ENCODE measurements around the gene CCDC57.
"Not testable (repeated sequence)": the region's sequence is repeated elsewhere in the genome, so short reads cannot be mapped to it uniquely, and the experiment has no call there.

Gene CCDC57

GRCh38 chr17:82151106-82151957, 61.3 kb downstream of the CCDC57 start:
- H3K4me3 ChIP-seq (ENCODE audit: low read depth in 1 of 2, low read length in 2 of 2): no peak overlapping the region
- no peaks in the 10 kb centered on the region for H3K4me1 ChIP-seq (ENCODE audit: control insufficient read depth in 1 of 2, insufficient read depth in 2 of 2, low read length in 2 of 2)
- peaks cover 0 to 20% of the 10 kb centered on the region in 2 donors for H3K36me3 ChIP-seq (ENCODE audit: control insufficient read depth in 1 of 2, insufficient read depth in 2 of 2, low read length in 2 of 2)
- H3K27me3 ChIP-seq (ENCODE audit: low read depth, low read length): no peaks in the 10 kb centered on the region
- no peaks in the 10 kb centered on the region for H3K9me3 ChIP-seq (ENCODE audit: control insufficient read depth in 1 of 2, low read length in 2 of 2)
- H3K27ac ChIP-seq (ENCODE audit: low read length): no peak overlapping the region

GRCh38 chr17:82149401-82150099, 63.1 kb downstream of the CCDC57 start:
- Histone ChIP-seq H3K36me3 (ENCODE audit: control insufficient read depth in 1 of 2, insufficient read depth in 2 of 2, low read length in 2 of 2) (peaks cover 0 to 8% of the 10 kb centered on the region in 2 donors), H3K4me3 (ENCODE audit: low read depth in 1 of 2, low read length in 2 of 2) (no peak overlapping the region)

GRCh38 chr17:82148997-82149396, 63.6 kb downstream of the CCDC57 start:
- H3K27ac ChIP-seq (ENCODE audit: low read length): no peak overlapping the region
- H3K9me3 ChIP-seq (ENCODE audit: control insufficient read depth in 1 of 2, low read length in 2 of 2): no peaks in the 10 kb centered on the region
- peaks cover 0 to 5% of the 10 kb centered on the region in 2 donors for H3K36me3 ChIP-seq (ENCODE audit: control insufficient read depth in 1 of 2, insufficient read depth in 2 of 2, low read length in 2 of 2)
- no peaks in the 10 kb centered on the region for H3K27me3 ChIP-seq (ENCODE audit: low read depth, low read length)
- H3K4me1 ChIP-seq (ENCODE audit: control insufficient read depth in 1 of 2, insufficient read depth in 2 of 2, low read length in 2 of 2): no peaks in the 10 kb centered on the region
- H3K4me3 ChIP-seq (ENCODE audit: low read depth in 1 of 2, low read length in 2 of 2): no peak overlapping the region

More at GRCh38 chr17:82149401-82150099, 63.1 kb downstream of the CCDC57 start:
- Histone ChIP-seq H3K4me1 (ENCODE audit: control insufficient read depth in 1 of 2, insufficient read depth in 2 of 2, low read length in 2 of 2) (no peaks in the 10 kb centered on the region), H3K27me3 (ENCODE audit: low read depth, low read length) (no peaks in the 10 kb centered on the region), H3K27ac (ENCODE audit: low read length) (no peak overlapping the region), H3K9me3 (ENCODE audit: control insufficient read depth in 1 of 2, low read length in 2 of 2) (no peaks in the 10 kb centered on the region)

DNA sequence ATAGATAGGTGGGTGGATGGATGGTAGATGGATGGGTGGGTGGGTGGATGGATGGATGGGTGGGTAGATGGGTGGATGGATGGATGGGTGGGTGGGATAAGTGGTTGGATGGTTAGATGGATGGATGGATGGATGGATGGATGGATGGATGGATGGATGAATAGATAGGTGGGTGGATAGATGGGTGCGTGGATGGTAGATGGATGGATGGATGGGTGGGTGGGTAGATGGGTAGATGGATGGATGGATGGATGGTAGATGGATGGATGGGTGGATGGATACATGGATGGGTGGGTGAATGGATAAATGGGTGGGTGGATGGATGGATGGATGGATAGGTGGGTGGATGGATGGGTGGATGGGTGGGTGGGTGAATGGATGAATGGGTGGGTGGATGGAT, 64.6 kb downstream of the CCDC57 start:
- Histone ChIP-seq H3K9me3 (ENCODE audit: control insufficient read depth in 1 of 2, low read length in 2 of 2) (no peaks in the 10 kb centered on the region), H3K27ac (ENCODE audit: low read length) (no peak overlapping the region), H3K27me3 (ENCODE audit: low read depth, low read length) (no peaks in the 10 kb centered on the region), H3K4me3 (ENCODE audit: low read depth in 1 of 2, low read length in 2 of 2) (no peak overlapping the region), H3K36me3 (ENCODE audit: control insufficient read depth in 1 of 2, insufficient read depth in 2 of 2, low read length in 2 of 2) (peaks cover 0 to 5% of the 10 kb centered on the region in 2 donors), H3K4me1 (ENCODE audit: control insufficient read depth in 1 of 2, insufficient read depth in 2 of 2, low read length in 2 of 2) (no peaks in the 10 kb centered on the region)

DNA sequence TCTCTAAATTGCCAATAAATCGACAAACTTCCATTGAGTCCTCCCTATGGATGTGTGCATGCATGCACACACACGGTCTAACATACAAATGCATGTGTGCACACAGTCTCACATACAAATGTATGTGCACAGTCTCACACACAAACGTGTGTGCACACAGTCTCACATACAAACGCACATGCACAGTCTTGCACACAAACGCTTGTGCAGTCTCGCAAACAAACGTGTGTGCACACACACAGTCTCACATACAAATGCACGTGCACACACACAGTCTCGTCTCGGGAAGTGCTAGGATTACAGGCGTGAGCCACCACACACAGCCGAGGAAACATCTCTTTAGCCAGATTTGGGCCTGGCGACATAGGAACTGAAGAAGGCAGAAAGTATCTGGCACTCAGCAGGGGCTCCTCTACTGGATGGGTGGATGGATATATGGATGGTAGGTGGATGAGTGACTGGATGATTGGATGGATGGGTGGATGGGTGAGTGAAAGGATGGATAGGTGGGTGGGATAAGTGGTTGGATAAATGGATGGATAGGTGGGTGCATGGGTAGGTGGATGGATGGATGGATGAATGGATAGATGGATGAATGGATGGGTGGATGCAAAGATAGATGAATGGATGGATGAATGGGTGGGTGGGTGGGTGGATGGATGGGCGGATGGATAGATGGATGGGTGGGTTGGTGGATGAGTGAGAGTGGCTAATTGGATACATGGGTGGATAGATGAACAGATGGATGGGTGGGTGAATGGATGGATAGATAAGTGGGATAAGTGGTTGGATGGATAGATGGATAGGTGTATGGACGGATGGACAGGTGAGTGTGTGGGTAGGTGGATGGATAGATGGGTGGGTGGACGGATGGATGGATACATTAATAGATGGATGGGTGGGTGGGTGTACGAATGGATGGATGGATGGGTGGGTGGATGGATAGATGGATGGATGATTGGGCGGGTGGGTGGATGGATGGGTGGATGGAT, 65.7 kb downstream of the CCDC57 start:
- H3K4me1 ChIP-seq (ENCODE audit: control insufficient read depth in 1 of 2, insufficient read depth in 2 of 2, low read length in 2 of 2): no peaks in the 10 kb centered on the region
- no peak overlapping the region for H3K27ac ChIP-seq (ENCODE audit: low read length)
- H3K9me3 ChIP-seq (ENCODE audit: control insufficient read depth in 1 of 2, low read length in 2 of 2): no peaks in the 10 kb centered on the region
- no peak overlapping the region for H3K4me3 ChIP-seq (ENCODE audit: low read depth in 1 of 2, low read length in 2 of 2)
- H3K36me3 ChIP-seq (ENCODE audit: control insufficient read depth in 1 of 2, insufficient read depth in 2 of 2, low read length in 2 of 2): peaks cover 0 to 5% of the 10 kb centered on the region in 2 donors
- H3K27me3 ChIP-seq (ENCODE audit: low read depth, low read length): no peaks in the 10 kb centered on the region

GRCh38 chr17:82145550-82146155, 67.0 kb downstream of the CCDC57 start:
- no peak overlapping the region for H3K27ac ChIP-seq (ENCODE audit: low read length)
- H3K27me3 ChIP-seq (ENCODE audit: low read depth, low read length): no peaks in the 10 kb centered on the region
- H3K36me3 ChIP-seq (ENCODE audit: control insufficient read depth in 1 of 2, insufficient read depth in 2 of 2, low read length in 2 of 2): peaks cover 0 to 5% of the 10 kb centered on the region in 2 donors
- no peak overlapping the region for H3K4me3 ChIP-seq (ENCODE audit: low read depth in 1 of 2, low read length in 2 of 2)
- H3K4me1 ChIP-seq (ENCODE audit: control insufficient read depth in 1 of 2, insufficient read depth in 2 of 2, low read length in 2 of 2): no peaks in the 10 kb centered on the region
- no peaks in the 10 kb centered on the region for H3K9me3 ChIP-seq (ENCODE audit: control insufficient read depth in 1 of 2, low read length in 2 of 2)

GRCh38 chr17:82143333-82143732, 69.3 kb downstream of the CCDC57 start:
- H3K4me3 ChIP-seq (ENCODE audit: low read depth in 1 of 2, low read length in 2 of 2): no peak overlapping the region
- H3K4me1 ChIP-seq (ENCODE audit: control insufficient read depth in 1 of 2, insufficient read depth in 2 of 2, low read length in 2 of 2): no peaks in the 10 kb centered on the region
- peaks cover 0 to 5% of the 10 kb centered on the region in 2 donors for H3K36me3 ChIP-seq (ENCODE audit: control insufficient read depth in 1 of 2, insufficient read depth in 2 of 2, low read length in 2 of 2)
- no peaks in the 10 kb centered on the region for H3K27me3 ChIP-seq (ENCODE audit: low read depth, low read length)
- no peaks in the 10 kb centered on the region for H3K9me3 ChIP-seq (ENCODE audit: control insufficient read depth in 1 of 2, low read length in 2 of 2)
- H3K27ac ChIP-seq (ENCODE audit: low read length): no peak overlapping the region

- H3K9me3 ChIP-seq (ENCODE audit: control insufficient read depth in 1 of 2, low read length in 2 of 2); H3K27ac ChIP-seq (ENCODE audit: low read length); H3K4me1 ChIP-seq (ENCODE audit: control insufficient read depth in 1 of 2, insufficient read depth in 2 of 2, low read length in 2 of 2); H3K36me3 ChIP-seq (ENCODE audit: control insufficient read depth in 1 of 2, insufficient read depth in 2 of 2, low read length in 2 of 2); H3K27me3 ChIP-seq (ENCODE audit: low read depth, low read length); H3K4me3 ChIP-seq (ENCODE audit: low read depth in 1 of 2, low read length in 2 of 2): not testable (repeated sequence)
These were observed 72.7 kb downstream of the CCDC57 start for GRCh38 chr17:82139961-82140360.

DNA sequence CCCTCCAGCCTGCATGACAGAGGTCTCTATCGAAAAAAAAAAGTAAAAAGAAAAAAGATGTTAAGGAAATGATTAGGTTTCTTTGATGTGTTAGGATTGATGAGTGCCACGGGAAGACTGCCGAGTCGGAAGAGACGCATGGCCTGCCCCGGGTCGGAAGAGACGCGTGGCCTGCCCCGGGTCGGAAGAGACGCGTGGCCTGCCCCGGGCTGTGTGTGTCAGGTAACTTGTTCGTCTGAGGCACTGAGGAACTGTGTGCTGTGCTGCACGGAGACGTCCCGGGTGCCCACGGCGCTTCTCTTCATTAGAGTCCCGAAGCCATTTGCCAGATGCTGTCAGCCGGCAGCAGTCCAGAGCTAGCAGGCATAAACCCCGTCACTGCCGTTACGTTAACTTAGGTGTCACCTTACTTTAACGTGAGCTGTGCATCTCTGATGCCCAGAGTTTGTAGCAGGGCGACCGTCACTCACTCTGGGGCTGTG, 74.1 kb downstream of the CCDC57 start:
- no peaks in the 10 kb centered on the region for H3K4me1 ChIP-seq (ENCODE audit: control insufficient read depth in 1 of 2, insufficient read depth in 2 of 2, low read length in 2 of 2)
- H3K4me3 ChIP-seq (ENCODE audit: low read depth in 1 of 2, low read length in 2 of 2): no peak overlapping the region
- H3K9me3 ChIP-seq (ENCODE audit: control insufficient read depth in 1 of 2, low read length in 2 of 2): no peaks in the 10 kb centered on the region
- H3K27me3 ChIP-seq (ENCODE audit: low read depth, low read length): no peaks in the 10 kb centered on the region
- no peaks in the 10 kb centered on the region for H3K36me3 ChIP-seq (ENCODE audit: control insufficient read depth in 1 of 2, insufficient read depth in 2 of 2, low read length in 2 of 2)
- H3K27ac ChIP-seq (ENCODE audit: low read length): no peak overlapping the region

GRCh38 chr17:82134101-82134500, 78.5 kb downstream of the CCDC57 start:
- H3K27me3 ChIP-seq (ENCODE audit: low read depth, low read length): no peaks in the 10 kb centered on the region
- H3K4me1 ChIP-seq (ENCODE audit: control insufficient read depth in 1 of 2, insufficient read depth in 2 of 2, low read length in 2 of 2): no peaks in the 10 kb centered on the region
- no peak overlapping the region for H3K4me3 ChIP-seq (ENCODE audit: low read depth in 1 of 2, low read length in 2 of 2)
- H3K27ac ChIP-seq (ENCODE audit: low read length): no peak overlapping the region
- no peaks in the 10 kb centered on the region for H3K36me3 ChIP-seq (ENCODE audit: control insufficient read depth in 1 of 2, insufficient read depth in 2 of 2, low read length in 2 of 2)
- no peaks in the 10 kb centered on the region for H3K9me3 ChIP-seq (ENCODE audit: control insufficient read depth in 1 of 2, low read length in 2 of 2)

All from muscle layer of duodenum (tissue), 2 donors.